GM23338 (cell line): Measurements from ENCODE around the gene RHBDD2. TPM values are rescaled to one million over a fixed set of nuclear protein-coding genes. Genes with fewer than 3 reads are reported as not detected.

Experiments used
- ATAC-seq: fragments of 200-7000 bp; cut with Tn5 transposase; 3 replicates; pipeline ENCODE4 v1.9.1; 2020
- DNase-seq: peaks from one replicate; pipeline ENCODE4 v3.0.0-alpha.2; 2015; ENCODE audit warnings: low spot score
- H2AFZ ChIP-seq: fragments of 200-600 bp; sonication (generic); 2 replicates; pipeline ENCODE4 v1.8.0; 2016; ENCODE audit warnings: antibody characterized with exemption, mild to moderate bottlenecking, moderate library complexity
- H3F3A ChIP-seq: fragments of 200-600 bp; sonication (generic); replicated peaks from 2 replicates; pipeline ENCODE4 v1.8.0; 2017; ENCODE audit warnings: antibody characterized with exemption, mixed run types, low read depth
- H3K27ac ChIP-seq: fragments of 200-600 bp; sonication (generic); 2 replicates; pipeline ENCODE4 v1.6.1; 2016; ENCODE audit warnings: low read depth
- H3K27me3 ChIP-seq: fragments of 200-600 bp; sonication (generic); 2 replicates; pipeline ENCODE4 v1.8.0; 2016; ENCODE audit warnings: mild to moderate bottlenecking, mixed run types, moderate library complexity; ENCODE audit not compliant: insufficient read depth
- H3K36me3 ChIP-seq: fragments of 200-600 bp; sonication (generic); 2 replicates; pipeline ENCODE4 v1.8.0; 2016; ENCODE audit warnings: mild to moderate bottlenecking; ENCODE audit not compliant: insufficient read depth
- H3K4me1 ChIP-seq: fragments of 200-600 bp; sonication (generic); 2 replicates; pipeline ENCODE4 v1.8.0; 2016; ENCODE audit warnings: mild to moderate bottlenecking, moderate library complexity; ENCODE audit not compliant: insufficient read depth
- H3K4me2 ChIP-seq: fragments of 200-600 bp; sonication (generic); 2 replicates; pipeline ENCODE4 v1.7.1; 2017; ENCODE audit warnings: mixed run types
- H3K4me3 ChIP-seq: fragments of 200-600 bp; sonication (generic); 2 replicates; pipeline ENCODE4 v1.6.1; 2016; ENCODE audit warnings: mixed run types
- H3K79me2 ChIP-seq: fragments of 200-600 bp; sonication (generic); replicated peaks from 2 replicates; pipeline ENCODE4 v1.8.0; 2017; ENCODE audit warnings: mild to moderate bottlenecking; ENCODE audit not compliant: insufficient read depth
- H3K9me2 ChIP-seq: fragments of 200-600 bp; sonication (generic); 2 replicates; pipeline ENCODE4 v1.8.0; 2017; ENCODE audit not compliant: insufficient read depth
- H4K20me1 ChIP-seq: fragments of 200-600 bp; sonication (generic); replicated peaks from 2 replicates; pipeline ENCODE4 v1.8.0; 2017; ENCODE audit warnings: mild to moderate bottlenecking; ENCODE audit not compliant: insufficient read depth
- H3K27ac Mint-ChIP-seq: 2 replicates; pipeline ENCODE4 v1.8.0; 2020; ENCODE audit warnings: inconsistent platforms, mild to moderate bottlenecking, moderate library complexity, mixed read lengths
- H3K27me3 Mint-ChIP-seq: 3 replicates; pipeline ENCODE4 v1.8.0; 2022; ENCODE audit warnings: low read depth, mild to moderate bottlenecking, moderate library complexity, mixed read lengths, inconsistent platforms; ENCODE audit not compliant: insufficient read depth, poor library complexity
- H3K36me3 Mint-ChIP-seq: 3 replicates; pipeline ENCODE4 v1.8.0; 2021; ENCODE audit warnings: low read depth, mild to moderate bottlenecking, inconsistent platforms, moderate library complexity, mixed read lengths
- H3K4me1 Mint-ChIP-seq: 3 replicates; pipeline ENCODE4 v1.8.0; 2020; ENCODE audit warnings: mild to moderate bottlenecking, inconsistent platforms, mixed read lengths
- H3K4me3 Mint-ChIP-seq: 3 replicates; pipeline ENCODE4 v1.8.0; 2021; ENCODE audit warnings: moderate library complexity, mild to moderate bottlenecking, inconsistent platforms, mixed read lengths
- H3K9me3 Mint-ChIP-seq: 3 replicates; pipeline ENCODE4 v1.8.0; 2020; ENCODE audit warnings: moderate library complexity, mild to moderate bottlenecking, inconsistent platforms, mixed read lengths
- CREB1 ChIP-seq: fragments of 250-450 bp; sonication (Bioruptor Pico); IDR thresholded peaks from 2 replicates; pipeline ENCODE4 v1.5.0; 2020; ENCODE audit warnings: low read depth, mild to moderate bottlenecking, moderate library complexity
- EZH2 ChIP-seq: fragments of 200-600 bp; sonication (generic); IDR thresholded peaks from one replicate; pipeline ENCODE4 v1.8.0; 2017; ENCODE audit warnings: antibody characterized with exemption, mild to moderate bottlenecking, low read depth; ENCODE audit not compliant: unreplicated experiment
- EZH2phosphoT487 ChIP-seq: fragments of 200-600 bp; sonication (generic); IDR thresholded peaks from one replicate; pipeline ENCODE4 v1.8.1; 2018; ENCODE audit warnings: antibody characterized with exemption; ENCODE audit not compliant: unreplicated experiment
- JUNB ChIP-seq: IDR thresholded peaks from one replicate; pipeline ENCODE4 v1.6.1; 2016; ENCODE audit warnings: antibody characterized with exemption; ENCODE audit not compliant: unreplicated experiment
- NANOG ChIP-seq: IDR thresholded peaks from 2 replicates; pipeline ENCODE4 v1.6.1; 2016; ENCODE audit warnings: antibody characterized with exemption, borderline replicate concordance
- POLR2AphosphoS5 ChIP-seq: IDR thresholded peaks from 2 replicates; pipeline ENCODE4 v1.6.1; 2016; ENCODE audit warnings: antibody characterized with exemption, low read depth
- STAT1 ChIP-seq: IDR thresholded peaks from one replicate; pipeline ENCODE4 v1.6.1; 2016; ENCODE audit warnings: antibody characterized with exemption; ENCODE audit not compliant: unreplicated experiment
- ZNF114 ChIP-seq: fragments of 250-450 bp; sonication (Bioruptor Pico); IDR thresholded peaks from 2 replicates; pipeline ENCODE4 v1.5.0; 2020; ENCODE audit warnings: mild to moderate bottlenecking, moderate library complexity
- ZNF331 ChIP-seq: fragments of 250-450 bp; sonication (Bioruptor Pico); IDR thresholded peaks from 2 replicates; pipeline ENCODE4 v1.5.0; 2020; ENCODE audit warnings: low read depth, mild to moderate bottlenecking, moderate library complexity
- polyA plus RNA-seq: library from polyadenylated mRNA; unstranded; fragments of >200 nt; fragmentation: Nextera tagmentation; extraction: Ambion mirVana; gene quantifications from 2 replicates; pipeline ENCODE4 v1.2.1, GENCODE V29; 2016
- total RNA-seq: library from RNA; depleted of rRNA; stranded (reverse); fragments of >200 nt; shearing (Covaris generic); gene quantifications from 2 replicates; pipeline ENCODE4 v1.2.3, GENCODE V29; 2014
- TF ChIP-seq, protein P1 (sequence below): IDR thresholded peaks from 2 replicates; pipeline ENCODE4 v1.6.1; 2016; ENCODE audit warnings: antibody characterized with exemption
- TF ChIP-seq, protein P2 (sequence below): fragments of 250-450 bp; sonication (Bioruptor Pico); IDR thresholded peaks from 2 replicates; pipeline ENCODE4 v1.5.0; 2020; ENCODE audit warnings: mild to moderate bottlenecking, moderate library complexity
- TF ChIP-seq, protein P3 (sequence below): IDR thresholded peaks from one replicate; pipeline ENCODE4 v1.6.1; 2018; ENCODE audit warnings: antibody characterized with exemption; ENCODE audit not compliant: unreplicated experiment

RHBDD2 gene
- total and polyA plus RNA-seq, 2 experiments from 2014 or later, result 23.1 to 25.7 TPM

DNA sequence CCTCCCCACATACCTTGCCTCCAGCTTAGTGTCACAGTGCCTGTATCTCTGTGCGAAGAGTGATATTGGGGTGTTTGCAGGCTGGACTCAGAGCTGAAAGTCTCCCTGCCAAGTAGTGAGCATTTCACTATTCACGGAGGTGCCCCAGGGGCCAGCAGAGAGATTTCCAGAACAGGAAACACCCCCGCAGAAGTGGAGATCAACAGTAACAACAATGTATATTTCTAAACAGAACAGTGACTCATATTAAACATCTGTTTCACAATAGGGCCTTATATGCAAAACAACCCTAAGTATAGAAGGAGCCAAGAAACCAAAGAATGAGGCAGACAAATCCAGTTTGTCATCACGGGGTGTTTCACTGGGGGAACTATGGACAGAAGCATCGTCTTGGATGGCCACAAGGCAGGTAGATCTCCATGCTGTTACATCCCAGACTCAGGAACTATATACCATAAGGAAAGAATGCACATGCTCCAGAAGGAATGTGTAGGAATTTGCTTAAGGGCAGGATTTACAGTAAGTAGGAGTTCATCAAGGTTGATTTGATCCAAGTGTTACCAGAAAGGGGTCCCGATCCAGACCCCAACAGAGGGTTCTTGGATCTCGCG lies 35.9 kb upstream of the RHBDD2 start:
- no peak overlapping the region for H3K27ac Mint-ChIP-seq
- H4K20me1 ChIP-seq, result no peaks in the 10 kb centered on the region
- H3K9me3 Mint-ChIP-seq, result no peaks in the 10 kb centered on the region
- no peak overlapping the region for H3K4me2 ChIP-seq
- H3K4me3 ChIP-seq, result no peak overlapping the region
- TF ChIP-seq NANOG, result no peak
- no peak for TF ChIP-seq POLR2AphosphoS5
- TF ChIP-seq EZH2phosphoT487, result no peak
- TF ChIP-seq, protein P1, sequence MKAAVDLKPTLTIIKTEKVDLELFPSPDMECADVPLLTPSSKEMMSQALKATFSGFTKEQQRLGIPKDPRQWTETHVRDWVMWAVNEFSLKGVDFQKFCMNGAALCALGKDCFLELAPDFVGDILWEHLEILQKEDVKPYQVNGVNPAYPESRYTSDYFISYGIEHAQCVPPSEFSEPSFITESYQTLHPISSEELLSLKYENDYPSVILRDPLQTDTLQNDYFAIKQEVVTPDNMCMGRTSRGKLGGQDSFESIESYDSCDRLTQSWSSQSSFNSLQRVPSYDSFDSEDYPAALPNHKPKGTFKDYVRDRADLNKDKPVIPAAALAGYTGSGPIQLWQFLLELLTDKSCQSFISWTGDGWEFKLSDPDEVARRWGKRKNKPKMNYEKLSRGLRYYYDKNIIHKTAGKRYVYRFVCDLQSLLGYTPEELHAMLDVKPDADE, result no peak
- TF ChIP-seq JUNB, result no peak
- TF ChIP-seq, protein P2, sequence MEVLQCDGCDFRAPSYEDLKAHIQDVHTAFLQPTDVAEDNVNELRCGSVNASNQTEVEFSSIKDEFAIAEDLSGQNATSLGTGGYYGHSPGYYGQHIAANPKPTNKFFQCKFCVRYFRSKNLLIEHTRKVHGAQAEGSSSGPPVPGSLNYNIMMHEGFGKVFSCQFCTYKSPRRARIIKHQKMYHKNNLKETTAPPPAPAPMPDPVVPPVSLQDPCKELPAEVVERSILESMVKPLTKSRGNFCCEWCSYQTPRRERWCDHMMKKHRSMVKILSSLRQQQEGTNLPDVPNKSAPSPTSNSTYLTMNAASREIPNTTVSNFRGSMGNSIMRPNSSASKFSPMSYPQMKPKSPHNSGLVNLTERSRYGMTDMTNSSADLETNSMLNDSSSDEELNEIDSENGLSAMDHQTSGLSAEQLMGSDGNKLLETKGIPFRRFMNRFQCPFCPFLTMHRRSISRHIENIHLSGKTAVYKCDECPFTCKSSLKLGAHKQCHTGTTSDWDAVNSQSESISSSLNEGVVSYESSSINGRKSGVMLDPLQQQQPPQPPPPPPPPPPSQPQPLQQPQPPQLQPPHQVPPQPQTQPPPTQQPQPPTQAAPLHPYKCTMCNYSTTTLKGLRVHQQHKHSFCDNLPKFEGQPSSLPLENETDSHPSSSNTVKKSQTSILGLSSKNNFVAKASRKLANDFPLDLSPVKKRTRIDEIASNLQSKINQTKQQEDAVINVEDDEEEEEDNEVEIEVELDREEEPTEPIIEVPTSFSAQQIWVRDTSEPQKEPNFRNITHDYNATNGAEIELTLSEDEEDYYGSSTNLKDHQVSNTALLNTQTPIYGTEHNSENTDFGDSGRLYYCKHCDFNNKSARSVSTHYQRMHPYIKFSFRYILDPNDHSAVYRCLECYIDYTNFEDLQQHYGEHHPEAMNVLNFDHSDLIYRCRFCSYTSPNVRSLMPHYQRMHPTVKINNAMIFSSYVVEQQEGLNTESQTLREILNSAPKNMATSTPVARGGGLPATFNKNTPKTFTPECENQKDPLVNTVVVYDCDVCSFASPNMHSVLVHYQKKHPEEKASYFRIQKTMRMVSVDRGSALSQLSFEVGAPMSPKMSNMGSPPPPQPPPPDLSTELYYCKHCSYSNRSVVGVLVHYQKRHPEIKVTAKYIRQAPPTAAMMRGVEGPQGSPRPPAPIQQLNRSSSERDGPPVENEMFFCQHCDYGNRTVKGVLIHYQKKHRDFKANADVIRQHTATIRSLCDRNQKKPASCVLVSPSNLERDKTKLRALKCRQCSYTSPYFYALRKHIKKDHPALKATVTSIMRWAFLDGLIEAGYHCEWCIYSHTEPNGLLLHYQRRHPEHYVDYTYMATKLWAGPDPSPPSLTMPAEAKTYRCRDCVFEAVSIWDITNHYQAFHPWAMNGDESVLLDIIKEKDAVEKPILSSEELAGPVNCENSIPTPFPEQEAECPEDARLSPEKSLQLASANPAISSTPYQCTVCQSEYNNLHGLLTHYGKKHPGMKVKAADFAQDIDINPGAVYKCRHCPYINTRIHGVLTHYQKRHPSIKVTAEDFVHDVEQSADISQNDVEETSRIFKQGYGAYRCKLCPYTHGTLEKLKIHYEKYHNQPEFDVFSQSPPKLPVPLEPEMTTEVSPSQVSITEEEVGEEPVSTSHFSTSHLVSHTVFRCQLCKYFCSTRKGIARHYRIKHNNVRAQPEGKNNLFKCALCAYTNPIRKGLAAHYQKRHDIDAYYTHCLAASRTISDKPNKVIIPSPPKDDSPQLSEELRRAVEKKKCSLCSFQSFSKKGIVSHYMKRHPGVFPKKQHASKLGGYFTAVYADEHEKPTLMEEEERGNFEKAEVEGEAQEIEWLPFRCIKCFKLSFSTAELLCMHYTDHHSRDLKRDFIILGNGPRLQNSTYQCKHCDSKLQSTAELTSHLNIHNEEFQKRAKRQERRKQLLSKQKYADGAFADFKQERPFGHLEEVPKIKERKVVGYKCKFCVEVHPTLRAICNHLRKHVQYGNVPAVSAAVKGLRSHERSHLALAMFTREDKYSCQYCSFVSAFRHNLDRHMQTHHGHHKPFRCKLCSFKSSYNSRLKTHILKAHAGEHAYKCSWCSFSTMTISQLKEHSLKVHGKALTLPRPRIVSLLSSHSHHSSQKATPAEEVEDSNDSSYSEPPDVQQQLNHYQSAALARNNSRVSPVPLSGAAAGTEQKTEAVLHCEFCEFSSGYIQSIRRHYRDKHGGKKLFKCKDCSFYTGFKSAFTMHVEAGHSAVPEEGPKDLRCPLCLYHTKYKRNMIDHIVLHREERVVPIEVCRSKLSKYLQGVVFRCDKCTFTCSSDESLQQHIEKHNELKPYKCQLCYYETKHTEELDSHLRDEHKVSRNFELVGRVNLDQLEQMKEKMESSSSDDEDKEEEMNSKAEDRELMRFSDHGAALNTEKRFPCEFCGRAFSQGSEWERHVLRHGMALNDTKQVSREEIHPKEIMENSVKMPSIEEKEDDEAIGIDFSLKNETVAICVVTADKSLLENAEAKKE (CRISPR knock-in tag), result no peak
- no peak for TF ChIP-seq ZNF331 (CRISPR knock-in tag)
- no peak for TF ChIP-seq EZH2
- TF ChIP-seq, protein P3, sequence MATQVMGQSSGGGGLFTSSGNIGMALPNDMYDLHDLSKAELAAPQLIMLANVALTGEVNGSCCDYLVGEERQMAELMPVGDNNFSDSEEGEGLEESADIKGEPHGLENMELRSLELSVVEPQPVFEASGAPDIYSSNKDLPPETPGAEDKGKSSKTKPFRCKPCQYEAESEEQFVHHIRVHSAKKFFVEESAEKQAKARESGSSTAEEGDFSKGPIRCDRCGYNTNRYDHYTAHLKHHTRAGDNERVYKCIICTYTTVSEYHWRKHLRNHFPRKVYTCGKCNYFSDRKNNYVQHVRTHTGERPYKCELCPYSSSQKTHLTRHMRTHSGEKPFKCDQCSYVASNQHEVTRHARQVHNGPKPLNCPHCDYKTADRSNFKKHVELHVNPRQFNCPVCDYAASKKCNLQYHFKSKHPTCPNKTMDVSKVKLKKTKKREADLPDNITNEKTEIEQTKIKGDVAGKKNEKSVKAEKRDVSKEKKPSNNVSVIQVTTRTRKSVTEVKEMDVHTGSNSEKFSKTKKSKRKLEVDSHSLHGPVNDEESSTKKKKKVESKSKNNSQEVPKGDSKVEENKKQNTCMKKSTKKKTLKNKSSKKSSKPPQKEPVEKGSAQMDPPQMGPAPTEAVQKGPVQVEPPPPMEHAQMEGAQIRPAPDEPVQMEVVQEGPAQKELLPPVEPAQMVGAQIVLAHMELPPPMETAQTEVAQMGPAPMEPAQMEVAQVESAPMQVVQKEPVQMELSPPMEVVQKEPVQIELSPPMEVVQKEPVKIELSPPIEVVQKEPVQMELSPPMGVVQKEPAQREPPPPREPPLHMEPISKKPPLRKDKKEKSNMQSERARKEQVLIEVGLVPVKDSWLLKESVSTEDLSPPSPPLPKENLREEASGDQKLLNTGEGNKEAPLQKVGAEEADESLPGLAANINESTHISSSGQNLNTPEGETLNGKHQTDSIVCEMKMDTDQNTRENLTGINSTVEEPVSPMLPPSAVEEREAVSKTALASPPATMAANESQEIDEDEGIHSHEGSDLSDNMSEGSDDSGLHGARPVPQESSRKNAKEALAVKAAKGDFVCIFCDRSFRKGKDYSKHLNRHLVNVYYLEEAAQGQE, result no peak
- no peak for TF ChIP-seq STAT1
- no peak for TF ChIP-seq ZNF114 (CRISPR knock-in tag)
- TF ChIP-seq CREB1, result no peak
- no peaks in the 10 kb centered on the region for H3K36me3 ChIP-seq
- H3K27ac ChIP-seq, result no peak overlapping the region
- peak overlapping the region; percentile 52; the same call in 1 of the 2 replicates for H2AFZ ChIP-seq
- DNase-seq (no peak), ATAC-seq (no peak)
- H3K4me1 Mint-ChIP-seq, result no peaks in the 10 kb centered on the region
- no peaks in the 10 kb centered on the region for H3K9me2 ChIP-seq
- H3K4me1 ChIP-seq, result no peaks in the 10 kb centered on the region
- H3F3A ChIP-seq, result no peaks in the 10 kb centered on the region
- H3K4me3 Mint-ChIP-seq, result no peak overlapping the region
- no peaks in the 10 kb centered on the region for H3K27me3 ChIP-seq
- H3K36me3 Mint-ChIP-seq, result no peaks in the 10 kb centered on the region
- no peaks in the 10 kb centered on the region for H3K27me3 Mint-ChIP-seq
- no peaks in the 10 kb centered on the region for H3K79me2 ChIP-seq
